Measurements from ENCODE around the gene MTIF2.
"Not testable (repeated sequence)": the region's sequence is repeated elsewhere in the genome, so short reads cannot be mapped to it uniquely, and the experiment has no call there.

Gene MTIF2

GRCh38 chr2:55268907-55269644 is at the start of gene MTIF2:
Gene MTIF2 (minus strand): TSS chr2:55269231. CDS start chr2:55263858, 5,373 bp downstream.
- DNase-seq = peak; percentile 87

GRCh38 chr2:55314985-55315384 is 46.0 kb upstream of the MTIF2 start:
- no peak for DNase-seq

- DNase-seq = no peak
Observed at GRCh38 chr2:55311444-55311870, 42.4 kb upstream of the MTIF2 start.

GRCh38 chr2:55309446-55309845 is 40.4 kb upstream of the MTIF2 start:
- no peak for DNase-seq

DNA sequence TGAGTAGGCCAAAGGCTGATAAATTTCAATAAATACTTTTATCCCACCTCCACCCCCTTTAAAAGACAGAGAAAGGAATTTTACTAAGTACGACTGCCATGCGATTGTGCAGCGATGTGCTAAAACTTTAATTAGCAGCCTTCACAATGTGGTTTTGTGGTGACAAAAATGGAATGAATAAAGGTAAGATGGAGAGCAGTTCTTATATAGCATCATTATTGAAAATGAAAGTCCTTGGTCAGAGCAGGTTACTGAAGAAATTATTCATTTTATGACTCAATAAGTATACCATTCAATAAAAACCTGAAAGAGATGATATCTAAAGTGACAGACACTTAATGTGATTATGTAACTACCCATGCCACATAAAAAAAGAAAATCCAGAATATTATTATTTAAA is 33.2 kb upstream of the MTIF2 start:
- DNase-seq = no peak

DNA sequence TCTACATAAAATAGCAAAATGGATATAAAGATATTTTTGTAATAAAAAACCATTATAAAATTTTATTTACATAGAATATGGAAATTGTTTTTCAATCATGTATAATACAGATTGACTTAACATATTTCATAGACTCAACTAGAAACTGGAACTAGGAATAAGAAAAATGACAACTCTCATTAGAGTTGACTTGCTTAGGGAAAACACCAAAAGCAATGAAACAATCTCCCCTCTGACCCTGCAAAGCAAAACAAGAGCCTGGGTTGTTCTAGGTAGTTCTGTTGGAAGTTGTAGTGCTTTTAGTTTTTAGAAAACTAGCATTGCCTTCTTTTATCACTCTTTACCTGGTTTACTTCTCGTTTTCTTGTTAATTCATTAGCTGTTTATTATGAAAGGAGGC is 32.2 kb upstream of the MTIF2 start:
- no peak for DNase-seq

- DNase-seq = no peak
Observed at GRCh38 chr2:55296393-55296792, 27.4 kb upstream of the MTIF2 start.

GRCh38 chr2:55283083-55283482 is 14.1 kb upstream of the MTIF2 start:
- no peak for DNase-seq

GRCh38 chr2:55282110-55282917 is 13.3 kb upstream of the MTIF2 start:
- peak; percentile 87 for DNase-seq

GRCh38 chr2:55280851-55281546 is 12.0 kb upstream of the MTIF2 start:
- not testable (repeated sequence) for DNase-seq

GRCh38 chr2:55279859-55280424 is 10.9 kb upstream of the MTIF2 start:
- DNase-seq = not testable (repeated sequence)

DNA sequence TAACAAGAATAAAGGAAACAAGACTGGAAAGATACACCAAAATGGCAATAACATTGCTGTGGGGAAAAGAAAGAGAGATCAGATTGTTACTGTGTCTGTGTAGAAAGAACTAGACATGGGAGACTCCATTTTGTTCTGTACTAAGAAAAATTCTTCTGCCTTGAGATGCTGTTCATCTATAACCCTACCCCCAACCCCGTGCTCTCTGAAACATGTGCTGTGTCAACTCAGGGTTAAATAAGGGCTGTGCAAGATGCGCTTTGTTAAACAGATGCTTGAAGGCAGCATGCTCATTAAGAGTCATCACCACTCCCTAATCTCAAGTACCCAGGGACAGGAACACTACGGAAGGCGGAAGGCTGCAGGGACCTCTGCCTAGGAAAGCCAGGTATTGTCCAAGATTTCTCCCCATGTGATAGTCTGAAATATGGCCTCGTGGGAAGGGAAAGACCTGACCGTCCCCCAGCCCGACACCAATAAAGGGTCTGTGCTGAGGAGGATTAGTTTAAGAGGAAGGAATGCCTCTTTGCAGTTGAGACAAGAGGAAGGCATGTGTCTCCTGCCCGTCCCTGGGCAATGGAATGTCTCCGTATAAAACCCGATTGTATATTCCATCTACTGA is 10.3 kb upstream of the MTIF2 start:
- DNase-seq = not testable (repeated sequence)

- no peak for DNase-seq
Observed at GRCh38 chr2:55277310-55277709, 8.3 kb upstream of the MTIF2 start.

GRCh38 chr2:55274346-55274745 is 5.3 kb upstream of the MTIF2 start:
- not testable (repeated sequence) for DNase-seq

DNA sequence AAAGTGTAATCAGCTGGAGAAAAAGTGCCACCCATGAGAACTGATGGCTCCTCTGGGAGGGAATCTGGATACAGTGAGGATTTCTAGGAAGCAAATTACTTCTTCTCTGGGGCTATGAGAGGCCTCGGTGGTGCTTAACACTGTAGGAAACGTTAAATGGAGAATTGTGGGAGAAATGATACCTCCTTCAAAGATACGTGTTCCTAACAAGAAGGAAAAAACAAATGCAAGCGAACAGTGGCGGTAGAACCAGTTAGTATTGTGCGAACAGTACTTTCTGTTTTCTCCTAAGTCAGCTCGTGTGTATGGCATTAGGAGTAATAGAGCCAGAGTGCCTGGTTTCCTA is 587 bp upstream of the MTIF2 start:
- no peak for DNase-seq

- no peak for DNase-seq
Observed at GRCh38 chr2:55268288-55268906, 634 bp downstream of the MTIF2 start.

DNA sequence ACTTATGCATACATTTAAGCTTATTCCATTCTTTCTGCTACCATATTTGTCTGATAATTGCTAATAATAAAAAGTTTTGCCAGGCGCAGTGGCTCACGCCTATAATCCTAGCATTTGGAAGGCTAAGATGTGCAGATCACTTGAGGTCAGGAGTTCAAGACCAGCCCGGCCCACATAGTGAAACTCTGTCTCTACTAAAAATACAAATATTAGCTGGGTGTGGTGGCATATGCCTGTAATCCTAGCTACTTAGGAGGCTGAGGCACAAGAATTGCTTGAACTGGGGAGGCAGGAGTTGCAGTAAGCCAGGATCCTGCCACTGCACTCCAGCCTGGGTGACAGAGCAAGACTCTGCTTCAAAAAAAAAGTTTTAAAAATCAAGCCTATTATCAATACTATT is 9.4 kb downstream of the MTIF2 start:
- not testable (repeated sequence) for DNase-seq

GRCh38 chr2:55252832-55253231 is 16.2 kb downstream of the MTIF2 start:
- no peak for DNase-seq

- no peak for DNase-seq
Observed at GRCh38 chr2:55247025-55247424, 22.0 kb downstream of the MTIF2 start.

GRCh38 chr2:55245411-55245810 is 23.6 kb downstream of the MTIF2 start:
- no peak for DNase-seq

DNA sequence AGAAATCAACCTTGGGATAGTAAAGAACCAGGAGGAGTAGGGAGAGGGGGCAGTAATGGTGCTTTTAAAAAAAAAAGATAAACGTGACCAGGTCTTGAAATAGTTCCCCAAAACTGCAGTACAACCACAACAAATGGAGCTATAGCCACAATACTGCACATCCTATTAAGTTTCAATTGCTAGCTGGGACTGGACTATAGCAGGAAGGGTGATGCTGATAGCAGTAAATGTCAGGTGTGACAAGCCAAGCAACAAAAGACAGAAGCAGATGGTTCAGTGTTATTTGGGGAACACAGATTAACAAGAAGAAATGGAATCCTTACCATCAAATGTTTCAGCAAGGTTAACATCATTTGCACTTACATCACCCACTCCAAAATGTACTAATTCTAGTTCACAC is 26.4 kb downstream of the MTIF2 start:
- DNase-seq = no peak

DNA sequence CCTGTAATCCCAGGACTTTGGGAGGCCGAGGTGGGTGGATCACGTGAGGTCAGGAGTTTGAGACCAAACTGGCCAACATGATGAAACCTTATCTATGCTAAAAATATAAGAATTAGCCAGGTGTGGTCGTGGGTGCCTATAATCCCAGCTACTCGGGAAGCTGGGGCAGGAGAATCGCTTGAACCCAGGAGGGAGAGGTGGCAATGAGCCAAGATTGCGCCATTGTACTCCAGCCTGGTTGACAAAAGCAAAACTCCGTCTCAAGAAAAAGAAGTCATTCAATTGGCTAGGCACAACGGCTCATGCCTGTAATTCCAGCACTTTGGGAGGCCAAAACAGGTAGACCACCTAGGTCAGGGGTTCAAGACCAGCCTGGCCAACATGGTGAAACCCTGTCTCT is 27.4 kb downstream of the MTIF2 start:
- not testable (repeated sequence) for DNase-seq
